Ectodermal cell (in vitro differentiated cells): ENCODE results near the gene DOCK4.

Experiments
- H3K27ac ChIP-seq: 2 replicates; pipeline ENCODE4 v1.7.0; 2013; ENCODE audit warnings: mild to moderate bottlenecking, low read depth, low read length; ENCODE audit not compliant: insufficient read depth, poor library complexity, severe bottlenecking
- H3K27me3 ChIP-seq: 2 replicates; pipeline ENCODE4 v1.7.0; 2013; ENCODE audit warnings: mild to moderate bottlenecking, low read length; ENCODE audit not compliant: insufficient read depth, control insufficient read depth, poor library complexity, severe bottlenecking
- H3K36me3 ChIP-seq: one replicate; pipeline ENCODE4 v1.7.0; 2013; ENCODE audit warnings: low read length; ENCODE audit not compliant: control insufficient read depth, insufficient read depth
- H3K4me1 ChIP-seq: one replicate; pipeline ENCODE4 v1.7.0; 2013; ENCODE audit warnings: low read length; ENCODE audit not compliant: control insufficient read depth, insufficient read depth
- H3K4me3 ChIP-seq: 2 replicates; pipeline ENCODE4 v1.7.0; 2013; ENCODE audit warnings: low read depth, low read length, control low read depth; ENCODE audit not compliant: insufficient read depth
- H3K9me3 ChIP-seq: 2 replicates; pipeline ENCODE4 v1.7.0; 2013; ENCODE audit warnings: mild to moderate bottlenecking, low read length, moderate library complexity; ENCODE audit not compliant: control insufficient read depth
- WGBS, 2 experiments: methylation state at CpG; one replicate each; pipeline ENCODE4 v1.1.7; 2013; ENCODE audit warnings: missing lambda C conversion rate in 2 of 2; 5-methylcytosine and 5-hydroxymethylcytosine counted together

The DOCK4 gene

DNA sequence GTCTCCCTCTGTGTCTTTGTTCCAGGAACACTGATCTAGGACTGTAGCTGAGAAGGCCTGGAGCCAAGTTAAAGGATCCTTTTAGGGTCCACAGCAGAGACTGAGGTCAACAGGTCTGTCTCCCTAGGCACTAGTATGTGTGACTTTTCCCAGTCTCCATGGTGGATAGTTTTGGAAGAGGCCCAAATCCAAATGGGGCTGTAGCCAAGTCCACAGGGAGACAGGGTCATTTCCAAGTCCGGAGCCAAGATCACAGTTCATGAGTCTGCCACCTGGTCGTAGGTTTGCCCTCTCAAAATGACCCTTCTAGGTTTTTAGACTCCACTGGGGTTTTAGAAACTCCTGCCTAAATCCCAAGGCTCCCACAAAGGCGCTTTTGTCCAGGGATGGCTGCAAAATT lies 17.1 kb upstream of the DOCK4 start:
- WGBS, 2 experiments = 91 to 97% methylated on average over 3 of the region's 3 CpGs
- H3K36me3 ChIP-seq = no peaks in the 10 kb centered on the region
- H3K27me3 ChIP-seq = no peaks in the 10 kb centered on the region
- H3K4me3 ChIP-seq = no peak overlapping the region
- no peak overlapping the region for H3K27ac ChIP-seq
- no peaks in the 10 kb centered on the region for H3K4me1 ChIP-seq
- H3K9me3 ChIP-seq = no peaks in the 10 kb centered on the region

DNA sequence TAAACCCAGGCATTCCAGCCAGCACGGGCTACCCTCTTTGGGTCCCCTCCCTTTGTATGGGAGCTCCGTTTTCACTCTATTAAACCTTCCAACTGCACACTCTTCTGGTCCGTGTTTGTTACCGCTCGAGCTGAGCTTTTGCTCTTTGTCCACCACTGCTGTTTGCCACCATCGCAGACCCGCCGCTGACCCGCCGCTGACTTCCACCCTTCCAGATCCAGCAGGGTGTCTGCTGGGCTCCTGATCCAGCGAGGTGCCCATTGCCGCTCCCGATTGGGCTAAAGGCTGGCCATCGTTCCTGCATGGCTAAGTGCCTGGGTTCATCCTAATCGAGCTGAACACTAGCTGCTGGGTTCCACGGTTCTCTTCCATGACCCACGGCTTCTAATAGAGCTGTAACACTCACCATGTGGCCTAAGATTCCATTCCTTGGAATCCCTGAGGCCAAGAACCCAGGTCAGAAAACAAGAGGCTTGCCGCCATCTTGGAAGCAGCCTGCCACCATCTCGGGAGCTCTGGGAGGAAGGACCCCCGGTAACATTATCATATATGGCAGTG lies 14.8 kb upstream of the DOCK4 start:
- Histone ChIP-seq H3K9me3 (no peaks in the 10 kb centered on the region), H3K4me3 (no peak overlapping the region), H3K27ac (no peak overlapping the region), H3K36me3 (no peaks in the 10 kb centered on the region), H3K27me3 (no peaks in the 10 kb centered on the region), H3K4me1 (no peaks in the 10 kb centered on the region)
- whole genome bisulfite sequencing, 2 experiments = 89 to 92% methylated on average over 20 of the region's 20 CpGs

DNA sequence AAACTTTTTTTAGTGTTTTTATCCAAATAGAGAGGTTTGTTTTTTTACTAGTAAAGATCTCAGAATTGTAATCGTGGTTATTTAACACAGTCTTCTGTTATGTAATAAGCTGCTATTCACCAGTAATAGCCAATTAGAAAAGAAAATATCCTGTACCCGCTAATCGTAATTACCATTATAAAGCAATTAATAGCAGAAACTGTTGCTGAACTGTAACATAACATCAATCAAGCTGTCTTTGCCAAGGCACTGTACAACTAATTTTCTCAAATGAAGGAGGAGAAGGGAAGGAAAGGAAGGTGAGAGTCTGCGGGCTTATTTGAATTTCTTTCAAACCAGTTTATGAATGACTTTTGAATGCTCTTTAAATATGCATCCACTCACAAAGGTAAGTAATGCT lies 9.6 kb upstream of the DOCK4 start:
- H3K9me3 ChIP-seq = no peaks in the 10 kb centered on the region
- no peaks in the 10 kb centered on the region for H3K36me3 ChIP-seq
- H3K27ac ChIP-seq = no peak overlapping the region
- H3K4me3 ChIP-seq = no peak overlapping the region
- no peaks in the 10 kb centered on the region for H3K27me3 ChIP-seq
- 83 to 86% methylated on average over 3 of the region's 4 CpGs for WGBS, 2 experiments
- no peaks in the 10 kb centered on the region for H3K4me1 ChIP-seq

DNA sequence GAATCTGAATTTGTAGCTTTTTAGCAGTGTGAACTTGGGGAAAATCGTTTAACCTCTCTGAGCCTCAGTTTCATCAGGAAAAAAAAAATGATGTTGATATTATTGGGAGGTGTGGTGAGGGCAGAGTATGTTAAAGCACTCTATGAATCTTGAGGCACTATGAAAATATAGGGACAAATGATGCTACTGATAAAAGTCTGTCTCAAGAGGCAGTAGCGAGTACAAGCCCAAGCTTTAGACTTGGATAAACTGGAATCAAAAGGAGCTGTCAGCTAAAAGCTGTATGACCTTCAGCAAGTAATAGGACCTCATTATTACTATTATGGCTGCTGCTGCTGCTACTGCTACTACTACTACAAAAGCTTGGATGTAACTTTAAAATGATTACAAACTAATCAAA lies 8.7 kb upstream of the DOCK4 start:
- Histone ChIP-seq H3K27ac (no peak overlapping the region), H3K27me3 (no peaks in the 10 kb centered on the region), H3K4me3 (no peak overlapping the region), H3K4me1 (no peaks in the 10 kb centered on the region), H3K9me3 (no peaks in the 10 kb centered on the region), H3K36me3 (no peaks in the 10 kb centered on the region)
- 90 to 92% methylated on average over 2 of the region's 2 CpGs for WGBS, 2 experiments

DNA sequence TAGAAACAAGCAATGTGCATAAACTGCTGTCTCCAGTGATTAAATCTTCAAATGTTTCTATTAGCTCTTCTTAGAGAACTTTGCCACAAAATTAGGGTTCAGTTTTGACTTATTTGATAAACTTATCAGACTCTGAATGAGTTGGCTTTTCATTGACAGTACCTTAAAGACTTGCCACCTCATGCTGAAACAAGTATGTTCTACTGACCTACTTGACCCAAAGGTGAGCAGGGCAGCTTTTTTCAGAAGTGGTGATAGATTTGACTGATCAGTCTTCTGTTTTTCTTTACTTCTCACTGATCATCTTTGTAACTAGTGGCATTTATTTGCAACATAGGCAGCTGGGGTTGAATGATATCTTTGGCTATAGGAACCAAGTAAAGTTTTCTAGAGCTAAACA lies 8.1 kb upstream of the DOCK4 start:
- Histone ChIP-seq H3K36me3 (no peaks in the 10 kb centered on the region), H3K4me3 (no peak overlapping the region), H3K4me1 (no peaks in the 10 kb centered on the region)

DNA sequence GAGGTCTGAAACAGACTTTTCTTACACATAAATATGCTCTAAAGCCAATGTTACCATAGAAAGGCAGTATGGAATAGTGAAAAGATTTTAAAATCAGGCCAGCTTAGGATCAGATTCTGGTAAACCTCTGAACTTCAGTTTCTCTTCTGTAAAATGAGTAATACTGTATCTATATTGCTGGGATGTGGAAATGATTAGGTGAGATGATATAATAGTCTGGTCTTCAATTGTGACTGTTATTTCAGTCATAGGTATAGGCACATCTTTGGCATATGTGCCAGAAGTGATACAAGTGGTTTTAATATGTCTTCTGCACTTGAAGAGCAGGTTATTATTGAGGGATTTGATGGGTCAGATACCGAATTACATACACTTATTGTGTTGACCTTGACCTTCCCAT lies 7.5 kb upstream of the DOCK4 start:
- H3K4me3 ChIP-seq = no peak overlapping the region
- H3K4me1 ChIP-seq = no peaks in the 10 kb centered on the region
- H3K27ac ChIP-seq = no peak overlapping the region
- H3K36me3 ChIP-seq = no peaks in the 10 kb centered on the region
- WGBS, 2 experiments = 82 to 100% methylated on average over 1 of the region's 1 CpG
- no peaks in the 10 kb centered on the region for H3K9me3 ChIP-seq
- H3K27me3 ChIP-seq = no peaks in the 10 kb centered on the region

More for the DNA sequence above, 8.1 kb upstream of the DOCK4 start:
- H3K27ac ChIP-seq = no peak overlapping the region
- no peaks in the 10 kb centered on the region for H3K9me3 ChIP-seq
- H3K27me3 ChIP-seq = no peaks in the 10 kb centered on the region

DNA sequence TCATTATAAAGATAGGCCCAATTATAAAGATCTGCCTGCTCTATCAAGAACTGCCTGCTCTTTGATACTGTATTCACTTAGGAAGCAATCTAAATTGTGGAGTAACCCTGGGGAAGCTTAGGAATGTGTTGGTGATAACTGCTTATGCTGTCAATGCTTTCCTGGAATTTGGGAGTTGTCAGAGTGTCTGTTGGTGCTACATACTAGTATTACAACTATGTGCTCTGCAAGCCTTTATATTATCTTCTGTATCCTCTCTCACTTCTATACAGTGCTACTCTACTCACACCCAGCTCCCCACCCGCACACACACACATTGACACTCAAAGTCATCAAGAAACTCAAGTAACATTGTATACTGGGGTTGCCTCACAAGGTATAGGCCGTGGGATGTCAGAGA lies 6.4 kb upstream of the DOCK4 start:
- H3K27me3 ChIP-seq = no peaks in the 10 kb centered on the region
- 89 to 94% methylated on average over 2 of the region's 2 CpGs for WGBS, 2 experiments
- no peaks in the 10 kb centered on the region for H3K9me3 ChIP-seq
- no peaks in the 10 kb centered on the region for H3K36me3 ChIP-seq
- H3K4me1 ChIP-seq = no peaks in the 10 kb centered on the region
- H3K4me3 ChIP-seq = no peak overlapping the region
- H3K27ac ChIP-seq = no peak overlapping the region

DNA sequence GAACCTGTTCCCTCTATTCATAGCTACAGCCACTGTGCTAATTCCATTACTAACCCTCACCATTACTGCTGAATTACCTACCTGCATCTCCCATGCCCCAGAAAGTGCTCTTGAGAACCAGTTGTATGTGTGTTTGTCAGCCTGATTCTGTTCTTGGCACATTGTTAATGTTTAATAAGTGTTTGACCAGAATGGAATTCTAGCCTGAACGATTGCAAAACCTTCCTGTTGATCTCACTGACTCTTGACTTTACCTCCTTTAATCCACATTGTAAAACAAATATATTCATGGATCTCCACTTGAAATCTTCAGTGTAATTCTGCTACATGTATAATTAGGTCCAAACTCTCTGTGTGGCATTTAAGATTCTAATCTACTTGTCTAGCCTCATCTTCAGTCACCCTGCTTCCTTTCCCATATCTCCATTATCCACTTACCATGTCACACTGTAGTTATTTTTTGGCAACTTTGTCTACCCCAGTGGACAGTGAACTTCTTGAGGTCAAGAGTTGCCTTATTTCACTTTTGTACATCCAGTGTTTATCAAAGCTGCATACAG lies 5.2 kb upstream of the DOCK4 start:
- H3K27me3 ChIP-seq = no peaks in the 10 kb centered on the region
- H3K4me1 ChIP-seq = no peaks in the 10 kb centered on the region
- no peak overlapping the region for H3K27ac ChIP-seq
- 88 to 95% methylated on average over 1 of the region's 1 CpG for WGBS, 2 experiments
- H3K36me3 ChIP-seq = no peaks in the 10 kb centered on the region
- no peaks in the 10 kb centered on the region for H3K9me3 ChIP-seq
- H3K4me3 ChIP-seq = no peak overlapping the region

DNA sequence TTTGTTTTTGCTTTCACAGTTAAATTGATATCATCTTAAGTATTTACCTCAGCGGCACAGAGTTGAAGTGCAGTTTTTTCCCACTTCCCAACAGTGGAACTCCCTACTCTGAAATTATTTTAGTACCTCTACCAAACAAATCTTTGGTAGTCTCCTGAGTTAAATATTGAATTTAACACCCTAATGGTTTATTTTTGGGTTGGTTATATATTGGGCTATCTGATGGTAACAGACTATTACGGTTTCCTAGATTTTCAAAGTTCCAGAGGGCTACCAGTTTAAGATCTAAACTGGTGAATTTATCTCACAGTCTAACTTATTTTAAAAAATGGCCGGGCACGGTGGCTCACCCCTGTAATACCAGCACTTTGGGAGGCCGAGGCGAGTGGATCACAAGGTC lies 1.6 kb upstream of the DOCK4 start:
- Histone ChIP-seq H3K27ac (no peak overlapping the region), H3K36me3 (no peaks in the 10 kb centered on the region), H3K9me3 (no peaks in the 10 kb centered on the region), H3K27me3 (no peaks in the 10 kb centered on the region), H3K4me1 (peaks cover 7% of the 10 kb centered on the region), H3K4me3 (no peak overlapping the region)
- 90 to 95% methylated on average over 6 of the region's 6 CpGs for WGBS, 2 experiments

DNA sequence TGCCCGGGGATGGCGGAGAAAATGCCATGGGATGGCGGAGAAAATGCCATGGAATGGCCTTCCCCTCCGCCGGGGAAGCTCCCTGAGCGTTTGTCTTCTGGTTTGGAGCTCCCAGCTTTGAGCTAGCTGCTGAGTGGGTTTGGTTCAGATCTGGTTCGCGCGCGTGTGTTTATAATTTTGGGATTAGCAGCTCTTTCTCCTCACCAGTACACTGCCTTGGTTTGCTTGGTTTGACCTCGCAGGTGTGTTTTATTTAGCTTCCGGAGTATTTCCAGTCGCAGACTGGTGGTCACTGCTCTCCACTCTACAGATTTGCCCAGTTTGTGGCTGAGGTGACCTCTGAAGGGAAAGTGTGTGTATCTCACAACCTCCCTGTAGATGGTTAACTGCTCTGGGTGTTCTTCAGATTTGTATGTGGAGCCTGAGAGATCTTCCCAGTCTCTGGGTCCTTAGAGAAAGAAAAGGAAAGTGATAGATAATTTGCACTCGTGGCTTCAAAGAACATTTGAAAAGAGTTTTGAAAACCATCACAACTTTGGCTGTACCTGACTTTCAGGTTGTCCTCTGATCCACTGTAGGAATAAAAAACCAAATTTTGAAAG lies 893 bp upstream of the DOCK4 start:
- WGBS, 2 experiments = 2 to 4% methylated on average over 14 of the region's 14 CpGs
- H3K4me3 ChIP-seq = peak overlapping the region; percentile 98
- H3K36me3 ChIP-seq = no peaks in the 10 kb centered on the region
- H3K27ac ChIP-seq = peak overlapping the region; percentile 38
- H3K9me3 ChIP-seq = no peaks in the 10 kb centered on the region
- H3K4me1 ChIP-seq = peaks cover 7% of the 10 kb centered on the region
- no peaks in the 10 kb centered on the region for H3K27me3 ChIP-seq
